T-helper 1 cell treated with Interleukin-12 subunit alpha and Interleukin-12 subunit beta and Interleukin-4 antibody, amounts not matched to agents 30 ng/mL and 1 ng/mL, for 36 hours (primary cell): Measurements from ENCODE around the gene ANKMY1. TPM values are rescaled to one million over a fixed set of nuclear protein-coding genes. Genes with fewer than 3 reads are reported as not detected.

Experiments
- intact Hi-C: fragments of 100-400 bp; cut with micrococcal nuclease; formaldehyde crosslinking; loops from one replicate; pipeline ENCODE4 v1.15.1; 2024
- total RNA-seq: library from RNA; stranded (reverse); gene quantifications from 2 replicates; pipeline ENCODE4 v1.2.3, GENCODE V29; 2022

Gene ANKMY1
- total RNA-seq, 1 donor from 2014 or later: 33.0 TPM

DNA sequence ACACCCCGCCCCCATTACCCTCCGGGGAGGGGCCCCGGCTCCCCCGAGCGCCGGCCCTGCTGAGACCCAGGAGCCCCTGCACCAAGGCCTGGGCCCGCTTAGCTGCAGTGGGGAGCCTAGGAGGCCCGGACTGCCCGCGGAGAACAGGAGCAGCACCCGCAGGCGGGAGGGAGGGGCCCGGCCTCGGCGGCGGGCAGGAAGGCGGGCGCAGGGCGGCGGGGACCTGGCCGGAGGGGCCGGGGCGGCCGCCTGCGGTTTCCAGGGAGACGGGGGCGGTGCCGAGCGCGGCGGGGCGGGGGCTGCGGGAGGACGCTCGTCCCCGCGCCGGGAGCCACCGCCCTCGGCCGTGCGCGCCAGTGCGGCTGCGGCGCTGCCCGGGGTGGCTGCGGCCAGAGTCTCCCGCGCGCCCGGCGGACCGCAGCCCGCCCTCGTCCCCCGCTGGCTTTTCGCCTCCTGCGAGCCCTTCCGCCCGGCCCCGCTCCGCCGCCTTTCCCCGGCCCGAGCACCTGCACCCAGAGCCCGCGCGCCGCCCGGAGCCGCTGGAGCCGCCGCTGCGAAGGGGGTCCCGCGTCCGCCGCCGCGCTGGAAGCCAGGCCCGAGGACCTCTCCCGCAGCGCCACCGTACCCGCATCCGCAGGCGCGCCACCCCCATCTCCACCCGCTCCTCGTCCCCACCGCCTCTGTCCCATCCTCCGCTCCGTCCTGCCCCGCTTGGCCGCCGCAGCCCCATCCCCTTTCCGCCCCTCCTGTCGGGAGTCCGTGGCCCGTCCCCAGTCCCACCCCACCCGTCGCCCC, 105.1 kb downstream of the ANKMY1 start:
- intact Hi-C loops: no loop called here

DNA sequence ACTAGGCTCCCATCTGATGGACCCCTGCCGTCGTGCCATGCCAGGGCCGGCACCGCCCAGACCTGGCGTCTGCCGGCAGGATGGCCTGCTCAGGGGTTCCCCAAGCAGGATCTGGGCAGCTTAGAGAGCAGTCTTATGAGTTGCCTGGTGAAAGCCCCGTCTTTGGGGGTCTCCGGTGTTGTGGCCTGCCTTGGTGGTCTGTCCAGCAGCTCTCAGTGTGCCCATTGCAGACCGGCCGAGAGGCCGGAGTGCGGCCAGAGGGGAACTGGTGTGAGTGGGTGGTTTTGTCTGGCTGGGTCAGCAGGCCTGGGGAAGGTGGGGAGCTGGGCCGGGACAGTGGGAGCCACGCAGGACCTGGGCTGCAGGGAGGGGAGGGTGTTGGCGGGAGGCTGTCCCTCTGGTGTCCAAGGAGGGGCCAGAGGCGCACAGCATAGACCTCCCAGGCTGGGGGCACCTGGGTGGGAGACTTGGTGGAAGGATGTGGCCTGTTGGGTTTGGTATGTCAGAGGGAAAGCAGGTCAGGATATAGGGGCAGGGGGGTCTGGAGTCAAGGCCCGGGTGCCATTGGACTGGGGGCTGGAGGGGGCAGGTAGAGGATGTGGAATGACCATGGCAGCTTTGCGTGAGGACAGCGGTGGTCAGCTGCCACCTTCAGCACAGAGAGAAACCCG, 105.9 kb downstream of the ANKMY1 start:
- intact Hi-C loops: no loop called here

DNA sequence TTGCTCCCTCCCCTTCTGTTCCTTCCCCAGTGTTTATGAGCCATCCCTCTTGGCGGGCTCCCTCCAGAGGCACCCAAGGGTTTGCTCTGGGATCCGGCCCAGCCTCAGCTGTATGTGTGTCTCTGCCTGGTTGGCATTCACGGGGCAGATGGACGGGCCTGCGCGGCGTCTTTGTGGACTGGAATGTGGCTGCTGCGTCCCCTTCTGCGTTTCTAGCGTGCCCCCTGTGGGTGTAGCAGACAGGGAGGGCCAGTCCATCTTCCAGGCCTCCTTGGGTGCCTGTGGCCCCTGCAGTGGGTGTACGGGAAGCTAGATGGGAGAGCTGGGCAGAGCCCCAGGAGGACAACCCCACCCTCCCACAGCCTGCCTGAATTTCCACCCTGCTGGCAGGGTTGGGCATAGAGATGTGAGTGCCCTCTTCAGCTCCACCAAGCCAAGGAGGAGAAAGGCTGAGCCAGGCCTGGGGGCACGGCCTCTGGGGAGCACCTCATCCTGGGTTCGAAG, 106.6 kb downstream of the ANKMY1 start:
- intact Hi-C loops: no loop called here

DNA sequence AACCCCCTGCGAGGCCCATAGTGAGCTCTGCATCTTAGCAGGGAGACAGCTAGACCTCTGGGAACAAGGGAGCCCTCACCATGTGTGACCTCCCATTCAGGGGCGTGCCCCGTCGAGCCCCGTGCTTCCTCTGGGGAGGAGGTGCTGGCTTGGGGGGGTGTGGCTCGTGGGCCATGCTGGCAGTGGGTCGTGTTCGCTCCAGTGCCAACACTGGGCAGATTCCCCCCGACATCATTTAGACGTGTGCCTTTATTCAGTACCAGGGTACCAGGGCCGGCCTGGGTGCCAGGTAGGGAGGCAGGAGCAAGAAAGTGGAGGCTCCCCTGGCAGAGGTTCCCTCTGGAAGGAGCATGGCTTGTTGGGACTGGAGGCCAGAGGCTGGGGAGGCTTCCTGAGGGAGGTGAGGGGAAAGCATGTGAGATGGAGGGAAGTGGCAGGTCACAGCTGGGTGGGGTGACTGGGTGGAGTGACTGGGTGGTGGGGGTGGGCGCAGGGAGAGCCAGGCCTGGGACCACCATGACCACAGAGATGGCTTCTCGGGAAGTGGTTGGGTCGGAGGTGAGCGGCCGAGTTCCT, 107.2 kb downstream of the ANKMY1 start:
- intact Hi-C loops: no loop called here

DNA sequence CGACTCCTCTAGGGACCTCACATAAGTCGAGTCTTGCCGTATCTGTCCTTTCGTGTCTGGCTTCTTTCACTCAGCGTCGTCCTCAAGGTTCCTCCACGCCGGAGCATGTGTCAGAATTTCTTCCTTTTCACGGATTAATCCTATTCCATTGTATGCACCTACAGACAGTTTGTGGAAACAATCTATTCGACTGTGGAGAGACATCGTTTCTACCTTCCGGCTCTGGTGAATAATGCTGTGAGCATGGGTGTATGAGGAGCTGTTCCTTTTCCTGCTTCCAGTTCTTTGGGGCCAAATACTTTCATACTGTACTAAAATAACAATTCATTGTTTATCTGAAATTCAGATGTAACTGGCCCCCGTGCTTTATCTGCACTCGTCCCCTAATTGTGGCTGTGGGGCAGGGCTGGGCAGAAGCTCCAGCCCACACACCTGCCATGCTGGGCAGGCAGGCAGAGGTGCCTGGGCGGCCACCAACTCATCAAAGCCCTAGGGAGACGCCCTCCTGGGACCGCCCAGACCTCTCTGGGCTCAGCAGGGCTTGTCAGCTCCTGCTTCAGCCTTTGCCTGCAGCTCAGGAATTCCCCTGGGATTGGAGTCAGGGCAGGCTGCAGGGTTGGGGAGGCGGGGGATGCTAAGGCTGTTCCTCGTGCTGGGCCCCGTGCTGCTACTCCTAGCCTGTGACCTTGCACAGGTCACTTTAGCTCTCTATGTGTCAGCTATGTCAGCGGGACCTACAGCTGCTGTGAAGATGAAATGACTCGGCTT, 107.8 kb downstream of the ANKMY1 start:
- intact Hi-C loops: no loop called here

DNA sequence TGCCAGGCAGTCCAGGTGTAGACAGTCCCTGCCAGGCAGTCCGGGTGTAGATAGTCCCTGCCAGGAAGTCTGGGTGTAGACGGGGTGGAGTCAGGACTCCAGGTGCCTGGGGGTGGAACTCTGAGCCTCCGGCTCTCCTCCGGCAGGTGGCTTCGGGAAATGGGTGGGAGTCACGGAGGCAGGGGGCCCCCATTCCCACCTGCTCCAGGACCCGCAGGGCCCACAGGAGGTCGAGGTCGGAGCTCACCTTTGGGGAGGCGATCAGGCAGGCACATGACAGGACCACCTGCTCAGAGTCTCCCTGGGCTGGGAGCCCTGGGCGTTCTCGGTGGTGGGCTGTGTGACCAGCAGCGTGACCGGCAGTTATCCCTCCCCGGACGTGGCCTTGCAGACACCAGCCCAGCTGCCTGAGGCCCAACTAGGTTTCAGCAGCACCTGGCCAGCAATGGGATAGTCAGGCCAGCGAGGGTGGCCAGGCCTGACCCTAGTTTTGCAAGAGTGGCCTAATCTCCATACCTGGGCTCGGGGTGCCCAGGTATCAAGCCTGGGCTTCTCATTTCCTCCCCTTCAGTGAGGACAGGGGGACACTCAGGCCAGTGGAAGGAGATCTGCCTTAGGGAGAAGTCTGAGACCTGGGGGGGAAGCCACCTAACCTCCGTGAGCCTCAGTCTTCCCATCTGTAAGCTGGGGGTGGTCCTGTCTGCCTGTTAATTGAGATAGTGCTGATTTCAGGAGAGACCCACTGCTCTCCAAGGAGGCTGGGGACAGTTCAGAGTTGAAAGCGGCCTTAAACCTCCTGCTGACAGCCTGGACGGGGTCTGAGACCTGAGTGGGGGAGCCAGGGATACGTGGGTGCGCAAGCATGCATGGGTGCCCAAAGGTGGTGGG, 109.2 kb downstream of the ANKMY1 start:
- intact Hi-C loops: no loop called here

DNA sequence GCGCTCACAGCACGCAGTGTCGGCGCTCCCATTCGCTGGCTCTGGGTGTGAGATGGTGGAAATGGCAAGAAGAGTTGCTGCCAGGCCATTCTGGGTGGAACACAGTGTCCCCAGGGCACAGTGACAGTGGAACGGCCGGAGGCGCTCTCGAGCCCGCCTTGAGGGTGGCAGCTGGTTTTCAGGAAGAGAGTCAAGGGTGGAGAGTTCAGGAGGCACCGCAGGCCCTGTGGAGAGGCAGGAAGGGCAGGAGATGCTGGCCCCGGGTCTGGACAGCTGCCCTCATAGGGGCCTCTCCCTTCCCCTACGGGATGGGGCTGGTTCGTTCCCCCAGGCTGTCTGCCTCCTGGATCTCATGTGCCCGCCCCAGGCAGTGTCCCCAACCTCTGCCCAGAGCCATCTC, 109.9 kb downstream of the ANKMY1 start:
- intact Hi-C loops: no loop called here

DNA sequence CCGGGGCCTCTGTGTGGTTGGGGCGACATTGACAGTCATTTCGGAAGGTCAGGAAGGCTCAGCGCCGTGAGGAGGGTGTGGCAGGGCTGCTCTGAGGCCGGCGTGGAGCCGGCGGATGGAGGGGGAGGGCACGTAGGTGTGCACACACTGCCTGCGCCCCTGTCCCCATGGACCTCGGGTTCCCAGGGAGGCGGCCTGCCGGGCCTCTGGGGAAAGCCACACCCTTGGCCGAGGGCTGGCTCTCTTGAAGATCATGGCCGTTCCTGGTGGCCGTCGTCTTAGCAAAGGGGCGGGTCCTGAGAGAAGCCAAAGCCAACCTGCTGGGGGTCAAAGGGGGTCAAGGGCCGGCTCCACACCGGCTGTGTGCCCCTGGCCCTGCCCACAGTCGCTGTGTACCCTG, 110.5 kb downstream of the ANKMY1 start:
- intact Hi-C loops: no loop called here

DNA sequence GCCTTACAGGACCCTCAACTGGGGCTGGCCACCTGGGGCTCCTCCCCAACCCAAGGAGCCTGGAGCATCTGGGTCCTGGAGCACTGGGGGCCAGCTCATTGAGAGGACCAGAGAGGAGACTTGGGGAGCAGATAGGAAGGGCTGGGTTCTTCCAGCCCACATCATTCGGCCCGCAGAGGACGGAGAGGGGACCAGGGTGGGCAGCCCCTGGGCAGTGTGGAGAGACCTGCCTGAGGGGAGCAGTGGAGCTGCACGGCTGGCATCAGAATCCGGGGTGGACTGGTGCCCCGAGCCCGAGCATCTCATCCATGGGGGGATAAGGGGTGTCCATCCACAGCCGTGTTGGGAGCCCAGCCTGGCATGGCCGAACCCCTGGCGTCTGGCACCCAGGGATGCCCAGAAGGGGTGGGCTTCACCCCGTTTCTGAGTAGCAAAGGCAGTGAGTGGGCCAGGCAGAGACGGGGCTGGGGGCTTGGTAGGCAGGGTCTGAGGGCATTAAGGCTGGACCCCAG, 111.1 kb downstream of the ANKMY1 start:
- intact Hi-C loops: no loop called here

DNA sequence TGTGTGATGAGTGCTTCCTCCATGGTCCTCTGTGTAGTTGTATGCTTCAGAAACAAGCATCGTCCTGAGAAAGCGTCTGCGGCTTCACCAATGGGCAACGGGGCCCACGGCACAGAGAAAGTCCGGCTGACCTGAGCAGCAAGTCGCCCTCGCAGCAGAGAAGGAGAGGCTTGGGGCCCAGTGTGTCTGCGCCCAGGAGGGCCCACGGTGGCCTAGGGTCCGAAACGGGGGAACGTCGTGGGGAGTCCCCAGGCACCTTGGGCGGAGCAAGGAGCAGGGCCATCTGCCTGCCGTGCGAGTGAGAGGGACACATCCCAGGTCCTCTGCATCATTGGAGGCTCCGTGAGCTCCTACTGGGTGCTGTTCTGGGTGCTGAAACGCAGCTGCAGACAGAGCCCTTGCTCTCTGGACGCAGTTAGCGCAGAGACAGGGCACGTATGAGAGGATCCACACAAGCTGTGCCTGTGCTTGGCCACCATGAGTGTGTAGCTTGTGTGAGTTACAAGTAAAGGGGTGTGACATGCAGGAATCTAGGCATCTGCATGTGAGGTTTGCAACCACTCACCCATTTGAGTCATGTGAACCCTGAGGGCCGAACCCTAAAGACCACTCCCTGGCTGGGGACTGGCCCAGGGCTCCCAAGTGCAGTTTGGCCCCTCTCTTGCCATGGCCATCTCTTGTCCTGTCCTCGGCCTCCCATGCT, 111.7 kb downstream of the ANKMY1 start:
- intact Hi-C loops: no loop called here

DNA sequence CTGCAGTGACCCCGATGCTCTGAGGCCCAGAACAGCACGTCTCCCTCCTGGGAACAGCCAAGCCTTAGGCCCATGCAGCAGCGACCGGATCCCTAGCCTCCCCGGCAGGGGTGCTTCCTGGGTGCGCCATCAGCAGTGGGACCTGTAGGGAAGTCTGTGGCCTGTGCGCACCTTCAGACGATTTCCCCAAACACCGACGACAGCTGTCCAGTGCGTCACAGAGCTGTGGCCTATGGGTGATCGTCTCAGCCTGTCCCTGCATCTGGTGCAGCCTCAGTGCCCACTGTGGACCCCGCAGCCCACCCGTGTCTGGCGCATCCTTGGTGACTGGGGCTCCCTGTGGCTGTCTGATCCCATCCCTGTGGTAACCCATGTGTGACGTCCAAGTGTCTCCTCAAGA, 113.3 kb downstream of the ANKMY1 start:
- intact Hi-C loops: no loop called here

DNA sequence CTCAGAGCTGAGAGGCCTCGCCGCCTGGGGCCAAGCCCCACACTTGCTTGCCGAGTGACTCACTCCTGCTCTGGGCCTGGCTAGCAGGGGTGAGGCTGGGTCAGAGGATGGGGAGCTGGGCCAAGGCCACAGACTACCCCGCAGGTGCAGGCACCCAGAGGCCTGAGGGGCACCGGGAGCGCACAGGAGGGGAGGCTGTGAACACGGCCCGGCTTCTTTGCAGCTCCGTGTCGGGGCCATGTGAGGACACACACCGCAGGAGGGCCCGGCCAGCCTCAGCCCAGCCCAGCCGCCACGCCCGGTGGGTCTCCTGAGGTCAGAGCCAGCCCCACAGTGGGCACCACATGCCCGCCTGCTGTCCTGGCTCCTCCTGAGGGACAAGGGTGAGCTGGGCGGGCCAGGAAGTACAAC, 113.9 kb downstream of the ANKMY1 start:
- intact Hi-C loops: no loop called here

DNA sequence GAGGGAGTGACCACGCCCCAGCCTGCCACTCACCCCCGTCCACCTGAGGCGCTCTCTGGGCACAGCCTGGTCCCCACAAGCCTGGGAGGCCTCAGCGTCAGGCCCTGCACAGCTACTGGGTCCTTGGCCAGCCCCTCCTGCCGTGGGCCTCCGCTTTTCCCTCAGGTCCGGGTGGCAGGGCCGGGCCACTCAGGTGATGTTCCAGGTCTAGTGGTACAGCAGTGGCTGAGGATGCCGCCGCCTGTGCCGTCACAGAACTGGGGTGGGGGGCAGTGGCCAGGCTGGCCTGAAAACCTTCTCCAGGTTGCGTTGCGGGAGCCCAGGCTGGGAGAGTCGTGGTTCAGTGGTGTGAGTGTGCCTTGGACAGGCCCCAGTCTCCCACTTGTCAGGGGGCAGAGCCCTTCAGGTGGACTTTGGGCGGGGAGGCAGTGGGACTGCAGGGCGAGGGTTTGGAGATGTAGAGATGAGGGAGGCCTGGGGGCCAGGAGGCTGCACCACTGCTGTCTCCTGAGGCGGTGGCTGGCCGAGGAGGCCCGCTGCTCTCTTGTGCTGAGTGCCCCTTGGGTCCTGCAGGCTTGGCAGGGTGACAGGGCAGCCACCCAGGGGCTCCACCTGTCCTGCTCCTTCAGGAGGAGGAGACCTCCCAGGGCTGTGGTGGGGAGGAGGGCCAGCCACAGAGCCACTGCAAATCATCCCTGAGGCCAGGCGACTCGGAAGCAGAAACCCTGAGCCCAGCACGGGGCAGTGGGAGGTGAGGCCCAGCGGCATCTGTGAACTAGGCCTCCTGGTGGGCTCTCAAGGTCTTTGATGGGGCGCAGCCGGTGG, 114.7 kb downstream of the ANKMY1 start:
- intact Hi-C loops: no loop called here

DNA sequence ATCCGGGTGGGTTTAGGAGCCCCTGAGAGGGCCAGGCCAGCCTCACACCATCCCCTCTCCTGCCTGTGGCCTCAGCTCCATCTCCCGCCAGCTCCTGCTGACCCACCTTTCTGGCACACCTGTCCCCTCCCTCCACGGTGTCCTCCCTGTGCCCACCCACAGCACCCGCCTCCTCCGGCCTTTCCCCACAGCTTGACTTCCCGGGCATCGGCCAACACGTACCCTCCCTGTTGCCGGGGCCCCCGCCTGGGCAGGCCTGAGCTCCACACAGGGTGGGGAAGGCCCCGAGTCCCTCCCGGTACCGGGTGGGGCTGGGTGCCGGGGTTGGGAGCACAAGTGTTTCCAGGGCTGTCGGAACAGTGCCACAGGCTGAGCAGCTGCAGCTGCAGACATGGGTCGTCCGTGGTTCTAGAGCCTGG, 115.8 kb downstream of the ANKMY1 start:
- intact Hi-C loops: no loop called here

DNA sequence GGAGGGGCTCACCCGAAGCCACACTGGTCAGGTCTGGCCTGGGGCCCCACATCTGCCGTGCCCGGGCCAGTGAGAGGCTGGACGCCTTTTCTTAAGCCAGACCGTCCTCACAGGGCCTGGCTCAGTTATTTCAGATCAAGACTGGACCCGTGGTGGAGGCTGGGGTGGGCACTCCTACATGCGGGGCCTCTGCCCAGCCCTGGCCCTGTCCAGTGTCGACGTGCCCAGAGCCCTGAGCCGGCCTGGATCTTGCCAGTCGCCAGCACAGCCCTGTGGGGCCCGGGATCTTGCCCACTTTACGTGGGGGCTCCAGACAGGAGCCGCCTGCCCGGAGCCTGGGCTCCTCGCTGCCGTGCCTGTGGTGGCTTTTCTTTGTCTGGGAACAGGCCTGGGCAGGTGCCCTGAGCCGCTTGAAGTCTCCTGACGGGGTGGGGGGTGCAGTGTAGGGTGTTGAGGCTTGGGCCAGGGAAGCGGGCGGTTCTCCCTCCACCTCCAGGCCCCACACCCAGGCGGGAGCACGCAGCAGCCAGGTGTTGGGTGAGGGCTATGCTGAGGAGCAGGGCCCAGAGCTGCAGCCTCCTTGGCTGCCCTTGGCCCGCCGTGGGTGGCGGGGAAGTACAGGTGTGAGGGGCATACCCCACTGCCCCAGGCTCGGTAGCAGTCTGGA, 116.3 kb downstream of the ANKMY1 start:
- intact Hi-C loops: no loop called here

DNA sequence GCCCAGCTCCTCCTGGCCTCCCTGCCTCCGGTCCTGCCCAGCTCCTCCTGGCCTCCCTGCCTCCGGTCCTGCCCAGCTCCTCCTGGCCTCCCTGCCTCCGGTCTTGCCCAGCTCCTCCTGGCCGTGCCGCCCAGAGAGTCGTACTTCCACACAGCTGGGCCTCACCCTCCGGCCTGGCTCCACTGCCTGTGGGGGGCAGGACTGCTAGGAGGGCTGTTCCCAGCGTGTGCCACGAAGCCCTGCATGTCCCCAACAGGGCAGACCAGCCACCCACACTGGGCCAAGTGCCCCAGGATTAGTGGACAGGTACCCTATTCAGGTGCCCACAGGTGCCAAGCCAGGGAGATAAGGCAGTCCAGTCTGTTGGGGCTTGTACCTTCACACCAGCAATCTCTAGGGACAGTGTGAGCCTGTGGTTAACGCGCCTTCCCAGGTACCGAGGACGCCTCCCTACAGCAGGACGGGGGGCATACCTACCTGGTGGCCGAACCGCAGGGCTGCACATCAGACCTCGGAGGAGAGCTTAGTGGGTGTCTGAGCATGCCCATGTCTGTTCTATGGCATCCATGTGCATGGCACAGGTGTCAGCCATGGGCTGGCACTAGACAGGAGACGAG, 117.0 kb downstream of the ANKMY1 start:
- intact Hi-C loops: no loop called here

DNA sequence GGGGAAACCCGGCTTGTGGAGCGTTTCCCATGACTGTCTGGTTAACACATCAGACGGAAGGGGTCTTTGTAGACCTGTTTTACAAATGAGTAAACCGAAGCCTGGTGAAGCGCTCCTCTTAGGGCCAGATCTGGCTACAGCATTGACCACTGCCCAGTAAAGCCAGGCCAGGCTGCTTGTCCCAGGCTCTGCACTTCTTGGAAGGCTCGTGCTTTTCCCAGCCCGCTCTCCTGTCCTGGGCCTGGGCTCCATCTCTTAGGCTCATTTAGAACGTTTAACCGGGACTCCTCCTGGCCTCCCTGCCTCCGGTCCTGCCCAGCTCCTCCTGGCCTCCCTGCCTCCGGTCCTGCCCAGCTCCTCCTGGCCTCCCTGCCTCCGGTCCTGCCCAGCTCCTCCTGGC, 117.5 kb downstream of the ANKMY1 start:
- intact Hi-C loops: no loop called here

DNA sequence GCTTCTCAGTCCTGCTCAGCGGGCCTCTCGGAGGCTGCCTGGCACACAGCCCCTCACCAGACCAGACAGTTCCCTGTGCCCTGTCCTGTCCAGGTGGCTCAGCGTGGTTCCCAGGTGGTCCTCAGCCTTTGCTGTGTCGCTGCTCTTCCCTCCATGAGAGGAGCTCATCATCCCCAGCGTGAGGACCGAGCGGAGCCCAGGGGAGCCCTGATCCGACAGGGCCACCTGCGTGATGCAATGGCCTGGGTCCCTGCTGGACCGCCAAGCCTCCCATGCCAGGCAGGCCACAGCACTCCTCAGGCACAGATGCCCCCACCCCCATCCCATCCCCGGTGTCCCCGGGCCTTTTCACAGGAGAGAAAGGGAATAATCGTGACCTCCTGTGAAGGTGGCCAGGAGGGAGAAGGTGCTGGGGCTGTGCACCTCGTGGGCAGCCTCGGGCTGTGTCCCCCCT, 118.1 kb downstream of the ANKMY1 start:
- intact Hi-C loops: loop anchor here (5.0 to 10.0 kb wide), 4 partner anchors 302 to 1263 kb away; partner anchors contain the start of genes COPS9, ING5 and NDUFA10
